Activated T-helper 1 cell treated with Interleukin-2 at 50 U/mL for 16 hours (primary cell): ENCODE data around the gene RFX8.
"Not testable (repeated sequence)": the region's sequence is repeated elsewhere in the genome, so short reads cannot be mapped to it uniquely, and the experiment has no call there.

Experiments
- DNase-seq: peaks from one replicate; pipeline ENCODE4 v3.0.0-alpha.2; 2020; ENCODE audit warnings: low read depth

Gene RFX8

DNA sequence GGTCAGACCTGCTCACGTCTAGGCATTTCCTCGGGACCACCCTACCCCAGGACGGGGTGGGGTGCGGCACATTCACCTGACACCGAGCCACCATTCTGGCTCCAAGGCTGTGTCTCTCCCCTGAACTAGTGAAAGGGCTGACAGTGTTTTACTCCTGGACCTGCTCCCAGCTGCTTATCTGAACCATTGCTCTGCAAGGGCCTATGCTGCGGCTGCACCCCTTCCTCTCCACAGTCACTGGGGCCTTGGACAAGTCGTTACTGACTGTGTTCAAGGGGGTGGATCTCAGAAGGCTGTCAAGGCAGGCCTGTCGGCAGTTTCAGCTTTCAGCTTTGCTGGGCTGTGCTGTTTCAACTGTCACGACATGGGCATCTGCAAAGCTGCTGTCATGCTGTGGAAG is 99.3 kb downstream of the RFX8 start:
- no peak for DNase-seq

DNA sequence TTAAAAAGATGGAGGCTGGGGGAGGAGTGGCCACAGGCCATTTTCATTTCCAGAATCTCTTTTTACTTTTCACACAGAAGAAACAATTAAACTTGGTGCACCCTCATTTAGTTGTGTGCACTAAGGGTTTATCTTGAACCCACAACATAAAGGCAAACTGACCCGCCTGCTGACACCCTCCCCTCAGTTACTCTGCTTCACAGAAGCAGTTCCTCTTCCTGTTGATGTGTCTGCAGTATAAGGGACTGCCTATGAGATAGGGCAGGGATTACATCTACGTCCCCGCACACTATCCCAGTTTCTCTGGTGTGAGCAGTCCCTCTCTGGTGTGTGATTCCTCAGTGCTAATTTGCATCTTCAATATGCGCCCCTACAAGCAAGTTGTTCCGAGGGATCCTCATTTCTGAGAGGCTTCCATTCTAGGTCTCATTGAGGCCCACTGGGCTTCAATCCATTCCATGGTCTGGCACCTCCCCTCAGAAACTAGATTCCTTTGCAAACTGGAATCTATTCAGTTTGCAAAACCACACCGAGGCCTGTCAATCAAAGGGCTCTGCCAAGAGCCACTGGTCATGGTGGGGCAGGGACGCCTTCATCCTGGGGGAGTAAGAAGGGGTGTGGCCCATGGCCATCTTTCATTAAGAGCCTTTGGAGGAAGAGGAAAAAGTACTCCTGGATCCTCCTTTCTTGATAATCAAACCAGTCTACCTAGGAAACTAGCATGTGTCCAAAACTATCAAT is 99.9 kb downstream of the RFX8 start:
- DNase-seq = no peak

DNA sequence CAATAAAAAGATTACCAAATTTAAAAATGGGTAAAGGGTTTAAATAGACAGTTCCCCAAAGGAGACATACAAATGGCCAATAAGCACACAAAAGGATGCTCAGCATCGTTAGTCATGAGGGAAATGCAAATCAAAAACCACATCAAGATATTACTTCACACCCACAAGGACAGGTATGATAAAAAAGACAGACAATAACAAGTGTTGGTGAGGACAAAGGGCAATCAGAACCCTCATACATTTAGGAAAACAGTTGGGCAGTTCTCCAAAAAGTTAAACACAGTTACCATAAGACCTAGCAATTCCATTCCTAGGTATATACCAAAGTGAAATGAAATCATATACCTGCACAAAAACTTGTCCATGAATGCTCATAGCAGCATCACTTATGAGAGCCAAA is 102.1 kb downstream of the RFX8 start:
- no peak for DNase-seq

DNA sequence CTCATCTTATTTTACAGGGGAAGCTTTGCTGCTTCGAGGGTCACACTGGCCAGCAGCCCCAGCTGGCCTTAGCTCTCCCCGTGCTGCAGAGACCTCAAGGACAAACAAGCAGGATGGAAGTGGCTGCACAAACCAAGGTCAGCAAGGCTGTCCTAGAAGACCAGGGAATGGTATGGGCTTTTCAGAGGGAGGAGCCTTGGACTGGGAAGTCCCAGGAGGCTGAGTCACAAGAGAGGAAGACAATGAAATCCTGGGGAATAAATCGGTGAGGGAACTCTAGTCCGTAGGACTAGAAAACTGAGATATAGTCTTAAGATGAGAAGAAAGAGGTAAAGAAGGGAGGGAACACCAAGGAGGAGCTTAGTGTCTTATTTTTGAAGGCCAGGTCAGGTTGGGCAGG is 103.3 kb downstream of the RFX8 start:
- DNase-seq = no peak

DNA sequence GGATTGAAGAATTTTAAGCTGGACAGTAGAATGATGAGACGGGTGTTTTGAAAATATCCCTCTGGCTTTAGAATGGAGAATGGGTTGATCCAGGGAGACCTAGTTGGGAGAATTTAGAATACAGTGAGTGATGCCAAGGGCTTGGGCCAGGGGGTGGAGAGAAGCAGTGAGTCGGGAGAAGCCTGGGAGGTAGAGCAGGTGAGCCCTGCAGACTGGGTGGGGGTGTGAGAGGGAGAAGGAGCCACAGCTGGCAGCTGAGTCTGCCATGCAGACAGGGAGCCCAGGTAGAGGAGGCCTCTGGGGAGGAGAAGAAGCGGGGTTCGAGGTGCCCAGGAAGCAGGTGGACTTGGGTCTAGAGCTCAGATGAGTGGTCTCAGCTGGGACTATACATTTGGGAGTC is 105.8 kb downstream of the RFX8 start:
- no peak for DNase-seq

DNA sequence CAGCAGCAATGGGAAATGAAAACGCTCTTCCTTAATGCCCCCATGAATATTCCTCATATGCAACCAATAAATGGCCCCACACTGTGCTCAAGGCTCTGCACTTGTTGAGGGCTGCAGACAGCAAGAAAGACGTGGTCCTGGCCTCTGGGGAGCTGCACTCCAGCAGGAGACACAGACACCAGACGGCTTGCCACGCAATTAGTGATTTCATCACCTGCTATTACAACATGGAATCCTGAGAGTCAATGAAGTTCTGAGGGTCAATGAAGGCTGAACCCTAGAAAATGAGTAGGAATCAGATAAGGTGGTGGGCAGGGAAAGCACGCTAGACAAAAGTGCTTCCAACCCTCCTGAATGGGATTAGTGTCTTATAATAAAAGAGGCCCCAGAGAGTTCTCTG is 106.5 kb downstream of the RFX8 start:
- DNase-seq = no peak

DNA sequence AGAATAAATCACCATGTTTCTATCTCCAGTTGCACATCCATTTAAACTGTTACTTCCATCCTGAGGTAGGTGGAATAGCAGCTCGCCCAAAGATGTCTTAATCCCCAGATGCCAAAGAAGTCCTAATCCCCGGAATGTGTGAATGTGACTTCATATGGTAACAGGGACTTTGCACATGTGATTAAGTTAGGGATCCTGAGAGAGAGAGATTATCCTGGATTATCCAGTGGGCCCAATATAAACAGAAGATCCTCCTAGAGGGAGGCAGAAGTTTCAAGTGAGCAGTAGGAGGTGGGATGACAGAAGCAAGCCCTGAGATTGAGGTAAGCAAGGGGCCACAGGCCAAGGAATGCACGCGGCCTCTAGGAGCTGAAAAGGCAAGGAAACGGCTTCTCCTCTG is 107.4 kb downstream of the RFX8 start:
- DNase-seq = no peak

DNA sequence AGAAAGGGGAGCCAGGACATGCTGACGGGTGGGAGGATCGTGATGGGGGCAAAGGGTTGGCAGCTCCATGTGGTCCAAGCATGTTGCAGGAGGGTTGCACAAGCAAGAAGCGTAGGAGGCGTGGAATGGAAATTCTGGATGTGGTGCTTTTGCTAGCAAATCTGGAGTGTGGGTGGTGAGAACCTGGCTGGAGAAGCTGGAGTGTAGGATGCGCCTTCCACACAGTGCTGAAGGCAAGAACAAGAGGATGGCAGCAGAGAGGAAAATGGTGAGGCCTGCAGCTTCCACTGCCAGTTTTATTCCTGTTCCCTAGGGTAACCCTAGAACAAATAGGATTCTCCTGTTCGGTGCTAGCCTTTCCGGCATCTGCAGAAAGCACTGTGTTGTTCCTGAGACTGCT is 110.0 kb downstream of the RFX8 start:
- no peak for DNase-seq

DNA sequence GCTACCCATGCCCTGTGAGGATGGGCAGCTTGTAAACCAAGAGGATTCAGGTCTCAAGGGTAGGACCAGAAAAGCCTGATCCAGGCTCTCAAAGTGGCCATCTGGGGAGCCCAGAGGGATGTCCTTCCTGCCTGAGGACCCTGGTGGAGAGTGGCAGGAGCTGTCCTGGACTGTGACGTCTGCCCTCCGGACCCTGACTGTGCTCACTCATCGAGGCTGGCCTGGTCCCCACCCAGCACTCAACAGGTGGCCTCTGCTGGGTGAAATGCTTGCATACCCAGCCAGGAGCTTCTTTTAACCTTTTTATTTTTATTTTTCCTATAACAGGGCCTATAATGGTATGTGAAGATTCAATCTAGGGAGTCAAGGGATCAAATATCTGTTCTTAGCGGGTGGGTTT is 112.1 kb downstream of the RFX8 start:
- DNase-seq = no peak

DNA sequence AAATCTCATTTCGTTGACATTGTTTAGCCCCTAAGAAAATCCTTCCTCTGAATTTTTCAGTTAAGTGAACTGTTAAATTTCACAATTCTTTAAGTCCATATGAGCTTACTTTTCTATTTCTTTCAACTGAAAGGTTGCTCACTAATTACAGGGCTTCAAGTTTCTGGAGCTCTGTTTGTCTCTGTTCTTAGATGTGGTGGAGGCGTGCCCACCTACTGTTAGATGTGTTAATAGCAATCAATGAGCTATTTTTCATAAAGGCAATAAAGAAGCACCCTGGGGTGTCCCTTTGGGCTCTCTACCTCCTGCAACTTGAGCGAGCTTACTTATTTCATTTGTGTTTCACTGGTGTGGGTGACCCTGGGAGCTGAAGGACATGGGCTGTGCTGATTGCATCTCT is 112.6 kb downstream of the RFX8 start:
- DNase-seq = no peak

DNA sequence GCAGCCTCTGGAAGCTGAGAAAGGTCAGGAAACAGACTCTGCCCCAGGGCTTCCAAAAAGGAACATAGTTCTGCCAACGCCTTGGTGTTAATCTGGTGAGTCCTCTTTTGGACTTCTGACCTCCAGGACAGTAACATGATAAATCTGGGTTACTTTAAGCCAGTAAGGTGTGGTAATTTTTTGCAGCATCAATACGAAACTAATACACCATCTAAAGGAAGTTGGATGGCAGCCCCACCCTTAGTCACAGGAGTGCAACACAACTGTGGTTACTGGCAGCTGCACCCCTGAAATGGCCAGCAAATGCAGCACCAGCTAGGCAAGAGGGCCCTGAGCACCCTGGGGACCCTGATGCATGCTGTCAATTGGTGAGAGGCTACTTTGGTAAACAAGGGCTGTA is 113.4 kb downstream of the RFX8 start:
- no peak for DNase-seq

DNA sequence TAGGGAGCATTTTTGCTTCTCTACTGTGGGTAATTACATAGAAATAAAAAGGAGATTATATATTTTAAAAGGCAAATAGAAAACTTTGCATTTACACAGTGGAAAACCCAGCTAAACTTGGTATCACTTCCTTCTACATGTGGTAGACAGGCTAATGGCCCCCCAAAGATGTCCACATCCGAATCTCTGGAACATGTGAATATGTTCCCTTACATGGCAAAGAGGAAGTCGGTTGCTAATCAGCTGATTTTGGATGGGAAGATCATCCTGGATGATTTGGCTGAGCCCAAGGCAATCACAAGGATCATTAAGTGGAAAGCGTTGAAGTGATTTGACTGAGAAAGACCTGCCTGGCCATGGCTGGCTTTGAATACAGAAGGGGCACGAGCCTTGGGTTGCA is 113.8 kb downstream of the RFX8 start:
- DNase-seq = no peak

DNA sequence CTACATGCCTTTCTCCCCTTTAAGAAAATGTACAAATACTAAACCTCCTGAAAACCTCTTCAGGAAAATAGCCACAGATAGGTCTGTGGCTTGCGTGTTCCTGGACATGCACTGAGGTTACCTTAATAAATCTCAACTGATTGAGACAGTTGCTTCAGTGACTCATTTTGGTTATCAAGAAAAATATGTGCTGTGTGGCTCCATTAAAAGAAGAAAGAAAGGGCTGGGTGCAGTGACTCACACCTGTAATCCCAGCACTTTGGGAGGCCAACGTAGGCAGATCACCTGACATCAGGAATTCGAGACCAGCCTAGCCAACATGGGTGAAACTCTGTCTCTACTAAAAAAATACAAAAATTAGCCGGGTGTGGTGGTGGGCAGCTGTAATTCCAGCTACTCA is 114.7 kb downstream of the RFX8 start:
- DNase-seq = no peak

DNA sequence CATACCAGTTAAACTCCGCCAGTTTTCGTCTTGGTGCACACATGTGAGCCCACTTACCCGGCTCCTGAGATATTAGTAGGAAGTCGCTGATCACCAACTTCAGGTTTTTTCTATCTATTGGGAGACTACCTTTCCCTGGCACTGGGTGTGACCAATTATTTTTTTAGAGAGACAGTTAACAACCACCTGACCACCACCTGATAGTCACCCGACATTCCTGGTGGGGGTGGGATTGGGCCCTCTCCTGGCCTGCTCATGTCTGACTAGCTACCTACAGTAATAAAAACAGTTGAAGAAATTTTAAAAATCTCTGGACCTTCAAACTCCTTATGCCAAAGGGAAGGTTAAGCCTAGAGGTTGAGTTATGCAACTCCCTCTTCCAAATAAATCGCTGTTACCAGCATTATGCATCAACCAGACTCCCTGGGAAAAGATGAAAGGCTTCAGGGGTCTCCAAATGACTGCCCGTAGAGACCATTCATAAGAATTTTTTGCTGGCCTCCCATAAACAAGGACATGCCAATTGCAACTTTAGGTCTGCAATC is 115.4 kb downstream of the RFX8 start:
- no peak for DNase-seq

DNA sequence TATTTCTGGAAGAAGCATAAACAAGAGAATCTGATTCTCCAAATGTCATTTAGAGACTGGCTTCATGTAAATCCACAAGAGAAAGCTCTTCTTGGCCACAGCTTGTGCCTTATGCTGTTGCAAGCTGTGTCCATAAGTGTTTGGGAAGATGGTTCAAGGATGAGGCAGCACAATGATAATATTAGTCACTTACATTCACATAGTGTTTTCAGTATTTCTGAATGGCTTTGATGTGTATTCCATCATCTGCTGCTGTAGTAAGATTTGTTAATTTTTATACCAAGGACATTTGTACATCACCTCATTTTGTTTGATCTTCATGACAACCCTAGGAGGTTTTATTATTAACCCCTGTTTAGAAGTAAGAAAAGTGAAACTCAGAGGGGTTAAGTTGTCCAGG is 117.5 kb downstream of the RFX8 start:
- DNase-seq = no peak

DNA sequence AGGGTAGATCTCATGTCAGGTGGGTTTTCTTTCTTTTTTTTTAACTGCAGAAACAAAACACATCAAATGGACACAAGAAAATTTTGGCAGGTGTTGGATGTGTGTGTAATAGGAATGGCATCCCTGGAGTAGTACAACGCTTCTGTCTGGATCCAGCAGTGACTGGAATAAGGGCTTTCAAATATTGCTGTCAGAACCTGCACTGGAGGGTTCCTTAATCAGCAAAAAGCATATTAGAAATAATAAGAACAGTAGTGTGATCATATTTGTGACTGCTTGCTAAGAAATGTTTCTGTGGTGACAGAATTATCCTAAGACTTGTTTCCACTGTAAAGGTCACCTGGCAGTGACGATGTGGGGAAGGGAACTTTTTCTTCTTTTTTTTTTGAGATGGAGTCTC is 118.4 kb downstream of the RFX8 start:
- no peak for DNase-seq

DNA sequence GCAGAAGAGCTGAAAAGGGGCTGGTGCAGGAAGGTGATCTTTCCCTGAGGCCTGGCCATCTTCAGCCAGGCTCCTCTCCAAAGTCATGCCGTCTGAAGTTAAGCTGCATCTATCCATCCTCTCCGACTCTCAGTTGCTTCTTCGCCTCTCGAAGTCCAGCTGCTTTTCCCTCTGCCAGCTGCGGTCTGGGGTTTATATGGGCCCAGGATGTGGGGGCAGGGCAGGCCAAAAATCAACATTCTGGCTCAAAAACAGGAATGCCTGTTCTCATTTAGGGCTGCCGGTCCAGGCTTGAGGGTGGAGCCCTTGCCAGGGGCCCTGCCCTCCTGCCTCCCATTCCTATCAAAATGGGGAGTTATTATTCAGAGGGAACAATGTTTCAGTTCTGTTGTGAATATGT is 118.9 kb downstream of the RFX8 start:
- no peak for DNase-seq

DNA sequence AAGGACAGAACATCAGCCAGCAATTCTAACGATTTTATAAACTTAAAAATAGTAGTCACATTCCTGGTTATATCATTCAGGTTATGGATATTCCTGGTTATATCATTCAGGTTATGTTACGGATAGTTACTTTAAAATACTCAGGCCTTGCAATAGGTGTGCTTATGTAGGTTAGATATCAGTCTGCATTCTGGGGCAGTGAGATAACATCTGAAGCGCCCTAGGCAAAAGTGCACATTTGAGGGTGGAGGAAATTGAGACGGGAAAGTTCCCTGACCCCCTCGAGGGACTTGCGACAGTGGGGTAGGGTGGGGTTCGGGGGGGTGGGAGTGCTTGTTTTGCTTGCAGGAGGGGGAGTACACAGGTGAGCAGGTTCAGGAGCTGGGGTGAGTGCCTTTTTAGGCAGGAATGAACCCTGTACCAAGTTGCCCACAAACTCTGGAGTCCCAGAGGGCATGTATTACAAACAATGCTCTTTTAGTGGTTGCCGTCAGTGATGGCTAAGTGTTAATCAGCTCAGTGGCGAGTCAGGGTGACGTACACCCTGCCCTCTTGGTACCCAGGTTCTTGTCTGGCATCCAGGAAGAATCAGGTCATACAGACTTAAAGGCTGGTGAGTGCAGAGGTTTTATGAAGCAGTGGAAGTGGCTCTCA is 119.4 kb downstream of the RFX8 start:
- DNase-seq = no peak

DNA sequence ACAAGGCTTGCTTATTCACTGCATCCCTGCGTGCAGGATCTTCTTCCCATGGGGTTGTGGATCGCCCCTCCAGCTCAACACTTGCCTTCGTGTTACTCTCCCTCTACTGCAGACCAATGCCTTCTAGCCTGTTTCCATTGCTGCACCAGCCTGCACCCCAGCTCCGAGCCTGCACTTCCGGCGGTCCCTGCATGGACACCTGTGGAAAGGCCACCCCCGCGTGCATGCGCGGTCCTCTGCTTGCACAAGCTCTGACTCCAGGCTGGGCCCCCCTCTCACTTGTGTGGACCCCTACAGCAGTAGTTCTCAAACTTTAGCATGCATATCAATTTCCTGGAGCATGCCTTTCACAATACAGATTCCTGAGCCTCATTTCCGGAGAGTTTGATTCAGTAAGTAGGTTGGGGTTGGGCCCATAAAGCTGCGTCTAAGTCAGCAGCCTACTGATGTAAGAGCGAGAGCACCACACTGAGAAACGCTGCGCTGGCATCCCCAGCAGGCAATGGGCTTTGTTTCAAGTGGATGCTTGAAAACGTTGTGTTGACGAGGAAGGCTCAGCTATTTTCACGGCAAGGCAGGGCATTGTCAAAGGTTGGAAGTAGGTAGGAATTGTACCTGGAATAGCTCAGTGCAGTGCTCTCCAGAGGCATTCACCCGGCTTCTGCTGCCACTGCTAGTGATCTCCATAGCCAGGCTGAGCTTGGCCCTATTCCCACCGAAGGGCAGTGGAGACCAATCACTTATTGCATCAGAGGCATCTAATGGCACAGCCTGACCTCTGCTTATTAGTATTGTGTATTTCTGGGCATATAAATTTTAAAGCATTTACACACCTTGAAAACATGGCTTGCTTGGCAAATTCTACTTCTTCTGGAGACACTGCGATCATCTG is 120.2 kb downstream of the RFX8 start:
- DNase-seq = no peak

DNA sequence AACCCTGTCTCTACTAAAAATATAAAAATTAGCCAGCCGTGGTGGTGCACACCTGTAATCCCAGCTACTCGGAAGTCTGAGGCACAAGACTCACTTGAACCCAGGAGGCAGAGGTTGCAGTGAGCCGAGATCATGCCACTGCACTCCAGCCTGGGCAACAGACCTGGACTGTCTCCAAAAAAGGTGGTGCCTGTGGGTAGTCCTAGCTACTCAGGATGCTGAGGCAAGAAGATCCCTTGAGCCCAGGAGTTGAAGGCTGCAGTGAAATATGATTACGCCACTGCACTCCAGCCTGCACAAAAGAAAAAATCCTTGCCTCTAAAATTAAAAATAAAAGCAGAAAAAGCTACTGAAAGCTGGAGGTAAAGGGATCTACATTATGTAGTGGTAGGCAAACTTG is 122.3 kb downstream of the RFX8 start:
- not testable (repeated sequence) for DNase-seq

DNA sequence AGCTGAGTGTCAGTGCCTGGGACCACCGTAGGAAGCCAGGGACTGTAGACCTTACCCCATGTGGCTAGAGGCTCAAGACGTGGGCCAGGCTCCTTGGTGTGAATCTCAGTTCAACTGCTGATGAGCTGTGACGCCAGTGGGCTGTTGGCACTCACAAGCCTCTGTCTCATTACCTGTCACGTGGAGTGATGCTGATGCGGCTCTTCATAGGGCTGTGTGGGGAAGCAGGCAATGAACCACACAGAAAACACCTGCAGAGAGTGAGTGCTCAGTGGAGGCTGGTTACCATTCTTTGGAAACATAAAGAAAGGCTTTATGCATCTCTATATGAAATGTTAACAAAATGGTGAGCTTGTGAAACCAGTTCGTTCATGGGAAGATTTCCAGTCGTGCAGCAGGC is 123.7 kb downstream of the RFX8 start:
- DNase-seq = no peak

DNA sequence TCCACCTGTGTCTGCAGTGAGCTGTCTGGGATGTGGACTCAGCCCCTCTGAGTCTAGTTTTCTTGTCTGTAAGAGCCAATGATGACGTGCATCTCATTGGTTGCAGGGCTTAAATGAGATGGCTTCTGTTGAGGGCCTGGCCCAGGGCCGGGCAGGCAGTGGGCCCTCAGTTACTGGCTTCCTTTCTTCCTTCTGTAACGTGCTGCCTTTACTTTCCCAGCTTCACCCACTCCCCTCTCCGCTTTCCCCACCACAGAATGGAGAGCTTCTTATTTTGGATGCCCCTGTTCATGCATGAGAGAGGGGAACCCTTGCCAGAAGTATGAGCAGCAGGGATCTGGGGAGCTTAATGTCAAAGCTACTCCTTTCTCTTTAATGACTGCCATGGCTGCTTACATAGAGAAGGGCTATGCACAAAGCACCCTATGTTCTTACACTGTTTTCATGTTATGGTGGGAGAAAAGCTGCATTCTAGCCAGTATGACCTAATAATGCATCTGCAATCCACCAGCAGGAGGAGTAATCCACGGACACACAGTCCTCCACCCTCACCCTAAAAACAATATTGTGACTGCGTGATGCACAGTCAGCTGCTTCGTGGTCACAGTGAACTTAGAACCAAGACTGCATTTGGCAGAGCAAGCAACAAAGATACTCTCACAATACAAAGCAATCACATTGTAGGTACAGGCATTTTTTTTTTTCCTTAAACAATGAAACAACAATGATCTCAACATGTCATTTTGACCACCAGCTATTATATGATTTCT is 124.8 kb downstream of the RFX8 start:
- no peak for DNase-seq
